HG03066 (cell line): Measurements from ENCODE around the gene C3orf52.
"Not testable (repeated sequence)": the region's sequence is repeated elsewhere in the genome, so short reads cannot be mapped to it uniquely, and the experiment has no call there.

Source experiments
- ATAC-seq: cut with Tn5 transposase; IDR thresholded peaks from one replicate; pipeline ENCODE4 v1.9.1; 2021; ENCODE audit warnings: low read depth; ENCODE audit not compliant: unreplicated experiment

C3orf52 gene

GRCh38 chr3:112086076-112086854, at the start of gene C3orf52:
C3orf52 (plus strand) TSS chr3:112086389; CDS start chr3:112086408, 19 bp downstream.
- peak; percentile 87 for ATAC-seq

GRCh38 chr3:112037194-112037593, 49.0 kb upstream of the C3orf52 start:
- ATAC-seq: not testable (repeated sequence)

GRCh38 chr3:112038863-112039262, 47.3 kb upstream of the C3orf52 start:
- ATAC-seq: no peak

- ATAC-seq: no peak
Observed at GRCh38 chr3:112041321-112041720, 44.9 kb upstream of the C3orf52 start.

- ATAC-seq: no peak
Observed at GRCh38 chr3:112042842-112043280, 43.3 kb upstream of the C3orf52 start.

- ATAC-seq: peak; percentile 91
Observed at GRCh38 chr3:112043621-112044201, 42.5 kb upstream of the C3orf52 start.

- no peak for ATAC-seq
Observed at GRCh38 chr3:112046599-112046998, 39.6 kb upstream of the C3orf52 start.

GRCh38 chr3:112047264-112047663, 38.9 kb upstream of the C3orf52 start:
- no peak for ATAC-seq

GRCh38 chr3:112048911-112049310, 37.3 kb upstream of the C3orf52 start:
- ATAC-seq: no peak

- no peak for ATAC-seq
Observed at GRCh38 chr3:112053229-112053628, 33.0 kb upstream of the C3orf52 start.

- no peak for ATAC-seq
Observed at GRCh38 chr3:112056451-112056929, 29.7 kb upstream of the C3orf52 start.

GRCh38 chr3:112059497-112059896, 26.7 kb upstream of the C3orf52 start:
- ATAC-seq: no peak

- ATAC-seq: no peak
Observed at GRCh38 chr3:112061152-112061551, 25.0 kb upstream of the C3orf52 start.

GRCh38 chr3:112072387-112073060, 13.7 kb upstream of the C3orf52 start:
- not testable (repeated sequence) for ATAC-seq

- no peak for ATAC-seq
Observed at GRCh38 chr3:112074006-112074405, 12.2 kb upstream of the C3orf52 start.

- peak; percentile 96 for ATAC-seq
Observed at GRCh38 chr3:112074616-112075497, 11.3 kb upstream of the C3orf52 start.

- ATAC-seq: no peak
Observed at GRCh38 chr3:112078125-112079083, 7.8 kb upstream of the C3orf52 start.

- no peak for ATAC-seq
Observed at GRCh38 chr3:112083239-112083638, 3.0 kb upstream of the C3orf52 start.

GRCh38 chr3:112084980-112085705, 1.0 kb upstream of the C3orf52 start:
- no peak for ATAC-seq
